Erythroblast (primary cell): ENCODE data around the gene THSD7A.

Experiments
- GATA1 ChIP-seq: IDR thresholded peaks from 2 replicates; pipeline ENCODE4 v1.6.1; 2011; ENCODE audit warnings: low read depth, mild to moderate bottlenecking, control low read depth, low read length, moderate library complexity
- POLR2A ChIP-seq: IDR thresholded peaks from 2 replicates; pipeline ENCODE4 v1.6.1; 2011; ENCODE audit warnings: mild to moderate bottlenecking, low read length

GRCh38 chr7:11457419-11457818 lies 374.6 kb downstream of the THSD7A start:
- TF ChIP-seq POLR2A (no peak), GATA1 (no peak)
